GM21723 (cell line): Measurements from ENCODE around the gene KLKB1.

Source experiments
- ATAC-seq: cut with Tn5 transposase; IDR thresholded peaks from one replicate; pipeline ENCODE4 v1.9.1; 2021; ENCODE audit warnings: mild to moderate bottlenecking, moderate library complexity; ENCODE audit not compliant: unreplicated experiment

KLKB1 gene

DNA sequence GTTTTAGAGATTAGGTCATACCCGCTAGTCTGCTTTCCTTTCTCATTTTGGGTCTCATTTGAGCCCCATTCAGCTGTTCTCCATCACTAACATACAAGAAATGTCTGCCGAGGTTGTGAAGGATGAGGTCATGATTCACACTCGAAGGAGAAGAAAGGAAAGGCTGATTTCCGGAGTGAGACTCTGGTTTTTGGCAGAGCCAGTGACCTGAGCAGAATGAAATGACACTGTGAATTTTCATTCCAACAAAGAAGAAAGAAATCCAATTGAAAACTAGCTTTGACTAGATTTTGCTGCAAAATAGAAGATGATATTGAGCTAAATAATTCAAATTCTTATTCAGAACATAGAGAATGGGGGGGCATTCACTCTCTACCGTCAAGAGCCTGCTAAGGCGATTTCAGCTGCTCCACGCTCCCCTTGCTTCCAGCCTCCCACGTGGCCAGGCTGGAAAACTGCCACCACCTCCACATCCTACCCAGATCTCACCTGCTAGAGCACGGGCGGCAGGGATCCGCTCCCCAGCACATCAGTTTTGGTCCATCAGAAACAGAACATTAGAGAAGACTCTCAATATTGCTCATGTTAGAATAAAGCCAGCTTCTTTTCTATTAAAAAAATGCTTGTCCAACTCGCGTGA is 77.7 kb downstream of the KLKB1 start:
- ATAC-seq: no peak

DNA sequence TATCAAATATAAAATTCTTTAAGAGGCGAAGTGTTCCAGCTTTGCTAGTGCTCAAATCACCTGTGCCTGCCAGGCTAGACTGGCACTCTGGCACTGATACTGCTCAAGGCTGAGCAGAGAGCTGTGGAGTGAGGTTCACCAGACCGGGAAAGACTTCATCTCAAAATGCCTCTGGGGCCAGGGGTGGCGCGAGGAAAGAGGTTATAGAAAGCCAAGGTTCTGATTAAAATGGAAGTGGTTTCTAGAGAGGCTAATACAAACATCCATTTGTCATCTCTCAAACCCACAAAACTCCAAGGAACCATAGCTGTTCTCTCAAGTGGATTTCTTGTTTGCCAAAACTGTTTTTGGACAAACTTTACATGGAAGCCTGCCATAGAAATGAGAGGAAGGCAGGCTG is 80.2 kb downstream of the KLKB1 start:
- no peak for ATAC-seq

DNA sequence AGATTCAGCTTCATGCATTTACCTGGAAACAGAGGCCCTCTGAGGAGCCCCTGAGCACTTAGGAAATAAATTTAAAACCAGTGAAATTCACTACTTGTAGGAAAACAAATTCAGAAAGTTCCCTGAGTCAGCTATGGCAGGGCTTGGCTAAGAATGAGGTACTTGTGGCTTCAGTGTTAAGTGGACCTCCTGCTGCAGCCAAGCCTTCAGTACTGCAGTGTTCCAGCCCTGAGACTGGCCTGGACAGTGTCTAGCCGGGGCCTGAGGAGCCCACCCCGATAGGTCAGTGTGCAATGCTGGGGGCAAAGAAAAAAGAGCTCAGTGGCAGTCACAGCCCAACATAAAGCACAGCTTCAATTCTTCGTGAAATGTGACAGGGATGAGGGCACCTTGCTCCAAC is 80.6 kb downstream of the KLKB1 start:
- no peak for ATAC-seq
